Endothelial cell of umbilical vein (primary cell): ENCODE results near the gene SPOCD1. TPM values are rescaled to one million over a fixed set of nuclear protein-coding genes. Genes with fewer than 3 reads are reported as not detected.

Experiments used
- BruUV-seq: library from RNA; stranded (reverse); fragments of 400-500 nt; replicated peaks from 2 replicates; lab custom pipeline; 2021; lab: Mats Ljungman, UMichigan
- CTCF ChIA-PET: fragments of 300-600, 350-600 bp; sonication (Branson Sonifier 250); formaldehyde crosslinking; loops from one replicate; lab custom pipeline; 2021; ENCODE audit warnings: antibody characterized with exemption, inconsistent platforms; lab: Charles Lee
- POLR2A ChIA-PET: fragments of 300-600, 350-600 bp; sonication (Branson Sonifier 250); formaldehyde crosslinking; loops from one replicate; lab custom pipeline; 2021; ENCODE audit warnings: antibody characterized with exemption, inconsistent platforms; lab: Charles Lee
- DNase-seq: peaks from one replicate; pipeline ENCODE4 v3.0.0-alpha.2; 2011; ENCODE audit warnings: low read depth, low spot score
- FAIRE-seq: peaks from 2 replicates; lab custom pipeline; 2011; peaks lifted over from hg19 to GRCh38; lab: Jason Lieb, UNC
- H2AFZ ChIP-seq: 2 replicates; pipeline ENCODE4 v1.6.0; 2012; ENCODE audit warnings: low read depth, low read length, control low read depth, inconsistent platforms
- H3K27ac ChIP-seq: 2 replicates; pipeline ENCODE4 v1.5.1; 2011; ENCODE audit warnings: low read depth, mild to moderate bottlenecking, control low read depth, low read length, moderate library complexity; ENCODE audit not compliant: insufficient read depth
- H3K27me3 ChIP-seq, 2 experiments: 2 replicates each; pipeline versions ENCODE4 v1.6.0 to v1.6.1; 2011; ENCODE audit warnings: low read length in 2 of 2, mixed read lengths in 1 of 2; ENCODE audit not compliant: control insufficient read depth in 2 of 2, insufficient read depth in 2 of 2
- H3K36me3 ChIP-seq, 2 experiments: 2 replicates in 1 of 2; 3 replicates in 1 of 2; pipeline ENCODE4 v1.5.1; 2011; ENCODE audit warnings: low read length in 2 of 2, mild to moderate bottlenecking in 1 of 2, moderate library complexity in 1 of 2; ENCODE audit not compliant: control insufficient read depth in 2 of 2, insufficient read depth in 2 of 2; ENCODE audit errors: extremely low read depth in 1 of 2
- H3K4me1 ChIP-seq: 3 replicates; pipeline ENCODE4 v1.5.1; 2011; ENCODE audit warnings: mild to moderate bottlenecking, low read length; ENCODE audit not compliant: control insufficient read depth, insufficient read depth; ENCODE audit errors: extremely low read depth
- H3K4me2 ChIP-seq: 2 replicates; pipeline ENCODE4 v1.6.1; 2011; ENCODE audit warnings: low read length, control low read depth, mixed read lengths; ENCODE audit not compliant: insufficient read depth
- H3K4me3 ChIP-seq, 3 experiments: fragments of 200-600 bp in 1 of 3; sonication (generic), shearing (Covaris generic) in 1 of 3; replicated peaks in 1 of 3; 2 replicates each; pipeline ENCODE4 v1.5.1; 2011 to 2016; ENCODE audit warnings: control low read depth in 3 of 3, low read length in 3 of 3, mild to moderate bottlenecking in 2 of 3, inconsistent platforms in 1 of 3, low read depth in 1 of 3, moderate library complexity in 1 of 3; ENCODE audit not compliant: insufficient read depth in 1 of 3
- H3K79me2 ChIP-seq: 2 replicates; pipeline ENCODE4 v1.6.0; 2012; ENCODE audit warnings: low read length, inconsistent platforms; ENCODE audit not compliant: control insufficient read depth, insufficient read depth
- H3K9ac ChIP-seq: replicated peaks from 2 replicates; pipeline ENCODE3; 2011; ENCODE audit warnings: low read length, control low read depth; ENCODE audit not compliant: insufficient read depth; ENCODE audit errors: extremely low read depth
- H3K9me1 ChIP-seq: replicated peaks from 3 replicates; pipeline ENCODE4 v1.6.0; 2011; ENCODE audit warnings: mild to moderate bottlenecking, low read length; ENCODE audit not compliant: control insufficient read depth, insufficient read depth; ENCODE audit errors: extremely low read depth
- H3K9me3 ChIP-seq: replicated peaks from 2 replicates; pipeline ENCODE4 v1.5.1; 2012; ENCODE audit warnings: low read length, inconsistent platforms; ENCODE audit not compliant: control insufficient read depth, insufficient read depth
- H4K20me1 ChIP-seq: replicated peaks from 2 replicates; pipeline ENCODE3; 2011; ENCODE audit warnings: mild to moderate bottlenecking, low read length; ENCODE audit not compliant: control insufficient read depth, insufficient read depth; ENCODE audit errors: extremely low read depth
- CTCF ChIP-seq, 2 donors: IDR thresholded peaks; 1 replicate in 1 of 2; 2 replicates in 1 of 2; pipeline ENCODE4 v1.5.1; 2011; ENCODE audit warnings: low read length in 2 of 2, mild to moderate bottlenecking in 2 of 2, moderate library complexity in 2 of 2, control low read depth in 1 of 2, inconsistent platforms in 1 of 2, low read depth in 1 of 2; ENCODE audit not compliant: insufficient read depth in 1 of 2; ENCODE audit errors: extremely low read depth in 1 of 2
- EZH2 ChIP-seq: IDR thresholded peaks from 2 replicates; pipeline ENCODE4 v1.6.1; 2012; ENCODE audit warnings: borderline replicate concordance, low read depth, mild to moderate bottlenecking, moderate library complexity, low read length, inconsistent platforms; ENCODE audit not compliant: severe bottlenecking
- FOS ChIP-seq: IDR thresholded peaks from 2 replicates; pipeline ENCODE4 v1.6.1; 2011; ENCODE audit warnings: mild to moderate bottlenecking, low read length, moderate library complexity, borderline replicate concordance; ENCODE audit not compliant: insufficient read depth
- GATA2 ChIP-seq: IDR thresholded peaks from 2 replicates; pipeline ENCODE4 v1.7.0; 2011; ENCODE audit warnings: low read depth, mild to moderate bottlenecking, moderate library complexity, mixed read lengths, low read length; ENCODE audit not compliant: insufficient read length, insufficient read depth
- JUN ChIP-seq: IDR thresholded peaks from 2 replicates; pipeline ENCODE4 v1.6.1; 2011; ENCODE audit warnings: borderline replicate concordance, low read depth; ENCODE audit not compliant: insufficient read length, insufficient read depth
- MAX ChIP-seq: IDR thresholded peaks from 2 replicates; pipeline ENCODE4 v1.6.1; 2011; ENCODE audit not compliant: insufficient read depth, insufficient read length
- MYC ChIP-seq: IDR thresholded peaks from one replicate; pipeline ENCODE4 v1.6.1; 2011; ENCODE audit warnings: mild to moderate bottlenecking, low read depth, low read length
- POLR2A ChIP-seq: IDR thresholded peaks from 2 replicates; pipeline ENCODE4 v1.6.1; 2012; ENCODE audit warnings: low read depth, mild to moderate bottlenecking, control low read depth, low read length
- POLR2AphosphoS5 ChIP-seq: IDR thresholded peaks from 2 replicates; pipeline ENCODE4 v1.6.1; 2012; ENCODE audit warnings: low read depth, mild to moderate bottlenecking, control low read depth, low read length, moderate library complexity; ENCODE audit not compliant: insufficient read depth
- dilution Hi-C: fragments of 300-500 bp; cut with MboI; formaldehyde crosslinking; loops from one replicate; pipeline ENCODE4 v1.15.0; 2019; ENCODE audit warnings: low sequenced_read_pairs; ENCODE audit not compliant: extremely low pct_ligation_motif_present
- intact Hi-C: fragments of 100-400 bp; cut with micrococcal nuclease; formaldehyde crosslinking; loops from one replicate; pipeline ENCODE4 v1.10.0; 2022
- polyA plus RNA-seq, 4 experiments: library from polyadenylated mRNA; depleted of rRNA in 3 of 4; stranded (reverse) in 3 of 4; unstranded in 1 of 4; fragments of >200 nt; gene quantifications; 2 replicates each; pipeline versions ENCODE4 v1.2.1 to v1.2.3, GENCODE V29; 2011 to 2012; ENCODE audit warnings: missing spikeins in 1 of 4
- total RNA-seq: library from RNA; stranded (reverse); gene quantifications from 2 replicates; pipeline ENCODE4 v1.2.3, GENCODE V29; 2021

SPOCD1 gene
- total and polyA plus RNA-seq, 2 donors (not counting 3 experiments of a cell fraction or from before 2014, with no cell fraction given) = 0.27 to 33.0 TPM

- Histone ChIP-seq H3K4me3 (no peak overlapping the region), H4K20me1 (no peaks in the 10 kb centered on the region), H3K79me2 (no peaks in the 10 kb centered on the region), H3K9me3 (no peaks in the 10 kb centered on the region), H3K4me1 (peaks cover 26% of the 10 kb centered on the region), H3K27ac (no peak overlapping the region), H3K27me3 (no peaks in the 10 kb centered on the region), H3K9ac (no peak overlapping the region), H2AFZ (no peak overlapping the region), H3K36me3 (no peaks in the 10 kb centered on the region), H3K9me1 (no peaks in the 10 kb centered on the region), H3K4me2 (no peak overlapping the region)
- DNase-seq (no peak), FAIRE-seq (no peak)
- intact Hi-C loops (loop anchor here (1.0 kb wide), 2 partner anchors 26 to 202 kb away; no protein-coding TSS in a partner anchor), dilution Hi-C loops (no loop called here)
- ChIA-PET CTCF (interaction anchor here (0.7 to 8.5 kb wide), 16 partner anchors 8 to 301 kb away, joined by 3 to 102 read pairs (median 4); partner anchors contain the start of gene PTP4A2), POLR2A (interaction anchor here (0.6 kb wide), 1 partner anchor 9 kb away, joined by 3 read pairs; no protein-coding TSS in a partner anchor)
- BruUV-seq = no TSS peak
- TF ChIP-seq MYC (no peak), JUN (no peak), POLR2A (no peak), GATA2 (no peak), CTCF (IDR thresholded peaks at IDR 0.05; ENCODE audit: extremely low read depth in 1 of 2, insufficient read depth in 1 of 2, low read depth in 1 of 2, low read length in 2 of 2) (no peak), EZH2 (no peak), FOS (no peak), MAX (no peak), POLR2AphosphoS5 (no peak)
Observed at GRCh38 chr1:31762323-31762722, 53.5 kb downstream of the SPOCD1 start.
